ENCODE measurements around the gene KIAA1191.

KIAA1191 gene

DNA sequence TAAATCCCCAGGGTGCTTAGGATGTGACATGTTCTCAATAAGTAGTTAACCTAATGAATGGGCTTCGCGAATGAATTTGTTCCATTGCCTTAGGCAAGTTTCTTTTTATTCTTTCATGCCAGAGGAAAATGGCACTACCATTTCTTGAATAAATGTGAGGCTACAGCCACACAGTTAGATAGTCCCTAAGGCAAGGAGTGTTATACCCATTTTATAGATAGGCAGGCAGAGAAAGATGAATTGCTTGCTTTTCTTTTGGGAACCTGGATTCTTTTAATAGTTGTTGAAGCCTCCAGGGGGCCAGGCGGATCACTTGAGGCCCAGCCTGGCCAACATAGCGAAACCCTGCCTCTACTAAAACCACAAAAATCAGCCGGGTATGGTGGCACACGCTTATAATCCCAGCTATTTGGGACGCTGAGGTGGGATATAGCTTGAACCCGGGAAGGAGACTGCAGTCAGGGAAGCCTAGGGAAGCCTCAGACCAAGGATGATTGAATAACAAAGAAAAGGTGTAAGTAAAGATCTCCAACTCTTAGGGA, 25.9 kb upstream of the KIAA1191 start:
- TF ChIP-seq, protein P1, sequence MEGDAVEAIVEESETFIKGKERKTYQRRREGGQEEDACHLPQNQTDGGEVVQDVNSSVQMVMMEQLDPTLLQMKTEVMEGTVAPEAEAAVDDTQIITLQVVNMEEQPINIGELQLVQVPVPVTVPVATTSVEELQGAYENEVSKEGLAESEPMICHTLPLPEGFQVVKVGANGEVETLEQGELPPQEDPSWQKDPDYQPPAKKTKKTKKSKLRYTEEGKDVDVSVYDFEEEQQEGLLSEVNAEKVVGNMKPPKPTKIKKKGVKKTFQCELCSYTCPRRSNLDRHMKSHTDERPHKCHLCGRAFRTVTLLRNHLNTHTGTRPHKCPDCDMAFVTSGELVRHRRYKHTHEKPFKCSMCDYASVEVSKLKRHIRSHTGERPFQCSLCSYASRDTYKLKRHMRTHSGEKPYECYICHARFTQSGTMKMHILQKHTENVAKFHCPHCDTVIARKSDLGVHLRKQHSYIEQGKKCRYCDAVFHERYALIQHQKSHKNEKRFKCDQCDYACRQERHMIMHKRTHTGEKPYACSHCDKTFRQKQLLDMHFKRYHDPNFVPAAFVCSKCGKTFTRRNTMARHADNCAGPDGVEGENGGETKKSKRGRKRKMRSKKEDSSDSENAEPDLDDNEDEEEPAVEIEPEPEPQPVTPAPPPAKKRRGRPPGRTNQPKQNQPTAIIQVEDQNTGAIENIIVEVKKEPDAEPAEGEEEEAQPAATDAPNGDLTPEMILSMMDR (IDR thresholded peaks at IDR 0.05), result no peak

DNA sequence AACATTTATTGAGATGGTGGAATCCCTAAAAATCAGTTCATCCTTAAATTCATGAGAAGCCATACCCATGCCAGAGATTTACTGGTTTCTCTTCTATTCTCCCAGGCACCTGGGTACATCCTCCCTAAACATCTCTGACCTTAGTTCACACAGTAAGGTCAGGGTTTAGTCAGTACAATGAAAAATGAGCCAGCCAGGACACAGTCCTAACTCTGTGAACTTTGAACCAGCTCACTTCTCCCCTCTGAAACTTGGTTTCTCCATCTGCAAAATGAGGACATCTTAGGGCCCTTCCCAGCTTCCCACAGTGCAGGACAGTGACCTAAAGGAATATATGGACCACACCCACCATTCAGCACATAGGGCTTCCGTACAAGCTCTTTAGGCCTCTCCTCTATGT, 24.9 kb upstream of the KIAA1191 start:
- TF ChIP-seq, protein P1 (IDR thresholded peaks at IDR 0.05), result no peak

DNA sequence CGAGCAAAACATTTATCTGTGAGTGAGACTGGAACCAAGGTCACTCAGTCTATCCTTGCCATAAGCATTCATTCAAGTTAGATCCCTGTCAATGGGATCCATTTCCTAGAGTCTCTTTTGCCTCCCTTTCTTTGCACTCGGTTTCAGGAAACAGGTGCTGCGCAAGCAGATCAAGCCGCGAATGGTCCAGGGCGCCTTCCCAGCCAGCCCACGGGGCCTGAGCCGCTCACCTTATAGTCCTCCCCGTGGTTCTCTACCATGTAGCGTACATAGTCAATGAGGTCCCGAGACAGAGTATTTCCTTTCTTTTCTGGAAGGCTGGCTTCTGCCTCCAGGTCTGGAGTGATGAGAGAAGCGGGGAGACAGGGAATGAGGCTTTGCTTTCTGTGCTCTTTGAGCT, 23.4 kb upstream of the KIAA1191 start:
- TF ChIP-seq, protein P1 (IDR thresholded peaks at IDR 0.05), result no peak

DNA sequence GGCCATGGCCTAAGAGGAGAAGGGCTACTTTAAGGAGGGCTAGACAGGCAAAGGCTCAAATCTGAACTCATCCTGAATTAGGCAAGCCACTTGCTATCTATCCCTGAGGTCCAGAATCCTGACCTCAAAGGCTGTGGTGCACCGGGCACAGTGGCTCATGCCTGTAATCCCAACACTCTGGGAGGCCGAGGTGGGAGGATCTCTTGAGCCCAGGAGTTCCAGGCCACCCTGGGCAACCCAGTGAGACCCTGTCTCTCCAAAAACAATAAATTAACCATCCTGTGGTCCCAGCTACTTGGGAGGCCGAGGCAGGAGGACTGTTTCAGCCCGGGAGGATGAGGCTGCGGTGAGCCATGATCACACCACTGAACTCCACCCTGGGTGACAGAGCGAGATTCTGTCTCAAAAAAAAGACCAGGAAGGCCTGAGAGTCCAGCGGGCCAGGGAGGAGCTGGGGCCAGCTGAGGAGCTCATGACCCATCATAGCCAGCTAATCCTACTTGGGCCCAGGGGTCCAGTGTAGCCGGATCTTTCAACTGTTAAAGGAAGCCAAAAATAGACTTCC, 22.9 kb upstream of the KIAA1191 start:
- TF ChIP-seq, protein P1 (IDR thresholded peaks at IDR 0.05), result no peak

DNA sequence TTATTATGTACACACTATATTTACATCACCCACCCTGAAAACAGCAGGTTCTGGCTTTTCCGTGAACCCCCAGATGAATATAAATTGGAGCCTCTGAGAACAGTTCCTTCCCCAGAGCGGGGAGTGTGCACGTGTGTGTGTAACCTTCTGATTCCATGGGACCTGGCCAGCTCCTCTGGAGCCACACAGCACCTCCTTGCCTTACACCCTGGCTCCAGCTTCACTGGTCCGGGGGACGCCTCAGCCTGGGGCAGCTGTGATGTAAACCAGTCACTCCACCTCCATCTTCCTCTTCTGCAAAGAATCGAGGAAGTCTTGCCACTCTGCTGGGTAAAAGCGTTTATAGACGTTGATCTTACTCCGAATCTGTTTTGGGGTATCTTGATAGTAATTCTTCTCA, 22.4 kb upstream of the KIAA1191 start:
- TF ChIP-seq, protein P1 (IDR thresholded peaks at IDR 0.05), result no peak

DNA sequence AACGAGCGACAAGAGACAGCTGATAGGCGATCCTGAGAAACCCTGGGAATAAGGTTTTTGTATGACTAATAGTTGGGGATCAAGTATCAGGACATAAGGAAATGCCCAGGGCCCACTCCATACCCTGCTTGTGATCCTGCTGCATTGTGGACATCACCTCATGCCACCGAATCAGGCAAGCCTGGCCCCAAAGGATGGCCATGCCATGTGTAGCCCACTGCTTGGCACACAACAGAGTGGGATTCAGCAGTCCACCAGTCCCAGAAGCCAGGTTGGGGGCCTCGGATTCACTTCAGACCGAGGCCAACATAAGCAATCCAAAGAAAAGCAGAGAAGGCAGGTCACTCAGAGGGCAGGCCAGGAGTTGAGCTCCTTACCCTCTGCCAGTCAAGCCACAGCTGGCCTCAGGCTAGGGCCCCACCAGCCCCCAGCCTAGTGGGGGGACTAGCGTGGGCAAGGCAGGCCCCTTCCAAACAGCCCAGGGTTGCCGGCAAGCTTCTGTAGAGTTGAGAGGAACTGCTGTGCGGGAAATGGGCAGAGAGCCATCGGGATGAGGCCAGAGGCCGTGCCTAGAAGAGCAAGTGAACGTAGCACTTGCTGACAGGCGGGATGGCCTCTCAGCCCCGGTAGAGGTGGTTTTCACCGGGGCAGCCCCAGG, 21.8 kb upstream of the KIAA1191 start:
- TF ChIP-seq, protein P1 (IDR thresholded peaks at IDR 0.05), result no peak

DNA sequence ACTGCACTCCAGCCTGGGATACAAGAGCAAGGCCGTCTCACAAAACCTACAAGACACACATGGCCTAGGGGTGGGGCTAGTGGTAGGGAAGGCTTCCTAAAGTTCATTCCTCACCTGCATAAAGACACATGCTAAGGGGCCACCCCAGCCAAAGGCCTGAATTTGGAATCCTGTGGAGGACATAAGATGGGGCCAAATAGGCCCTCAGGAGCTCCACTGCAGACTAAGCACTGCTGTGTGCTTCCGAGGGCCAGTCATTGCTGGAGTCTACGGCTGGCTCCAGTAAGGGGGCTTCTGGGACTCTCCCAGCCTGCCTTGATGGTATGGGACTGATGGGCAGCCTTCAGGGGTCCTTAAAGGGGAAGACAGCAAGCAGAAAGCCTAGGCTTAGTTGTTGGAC, 21.2 kb upstream of the KIAA1191 start:
- TF ChIP-seq, protein P1 (IDR thresholded peaks at IDR 0.05), result no peak

Data from LNCAP (cell line).